NT2/D1 (cell line): ENCODE results near the gene STAT6.

Experiments used
- YY1 ChIP-seq: IDR thresholded peaks from 2 replicates; pipeline ENCODE4 v1.6.1; 2011; ENCODE audit not compliant: insufficient read length, insufficient read depth
- ZNF274 ChIP-seq: IDR thresholded peaks from 2 replicates; pipeline ENCODE4 v1.6.1; 2011; ENCODE audit warnings: mild to moderate bottlenecking, low read depth, low read length

DNA sequence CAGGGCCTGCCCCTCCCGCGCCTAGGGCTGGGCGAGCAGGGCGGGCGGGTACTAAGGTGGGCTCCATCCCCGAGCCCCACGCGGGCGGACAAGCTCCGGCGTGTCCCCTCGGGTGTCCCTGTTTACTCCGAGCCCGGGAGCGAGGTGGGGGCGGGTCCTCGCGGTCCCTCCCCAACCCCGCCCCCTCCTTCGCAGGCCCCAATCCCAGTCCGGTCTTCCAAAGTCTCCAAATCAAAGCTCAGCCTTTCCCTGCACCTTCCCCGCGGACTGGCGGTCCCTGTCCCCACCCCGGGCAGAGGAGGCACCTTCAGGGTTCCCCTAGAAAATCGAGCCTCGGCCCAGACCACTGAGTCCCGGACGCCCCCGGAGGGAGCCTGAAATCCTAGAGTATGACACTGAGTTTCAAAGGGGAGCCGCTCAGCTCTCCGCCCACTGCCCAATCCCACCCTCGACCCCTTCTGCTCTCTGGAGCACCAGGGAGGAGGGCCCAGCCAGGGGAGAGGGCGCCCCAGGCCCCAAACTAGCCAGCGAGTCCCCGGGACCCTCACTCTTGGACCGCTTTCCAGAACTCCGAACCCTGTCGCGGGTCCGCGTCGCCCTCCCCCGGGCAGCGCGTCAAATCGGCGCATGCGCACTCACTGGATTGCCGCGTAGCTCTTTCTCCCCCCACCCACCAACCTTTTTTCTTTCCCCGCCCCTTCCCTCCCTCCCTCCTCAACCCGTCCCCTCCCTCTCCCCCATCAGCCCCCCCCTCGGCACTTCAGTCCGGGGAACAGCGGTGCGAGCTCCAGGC lies 16.8 kb upstream of the STAT6 start, which contains the start of gene LRP1:
- TF ChIP-seq YY1 (no peak), ZNF274 (no peak)
